Gastrocnemius medialis (tissue), 4 donors: Measurements from ENCODE around the gene ANO3.

ENCODE experiments used
- CTCF ChIP-seq, 5 experiments: fragments of 450-650 bp in 3 of 5; fragments of 200-600 bp in 2 of 5; sonication (generic) in 2 of 5; IDR thresholded peaks in 4 of 5; conservative IDR thresholded peaks in 1 of 5; 1 replicate in 4 of 5; 2 replicates in 1 of 5; pipeline ENCODE4 v1.5.1; 2016 to 2019; ENCODE audit warnings: antibody characterized with exemption in 5 of 5, mild to moderate bottlenecking in 3 of 5, moderate library complexity in 3 of 5
- POLR2A ChIP-seq, 2 donors: fragments of 450-650 bp; IDR thresholded peaks; one replicate each; pipeline ENCODE4 v1.6.1; 2017; ENCODE audit warnings: antibody characterized with exemption in 2 of 2, mild to moderate bottlenecking in 2 of 2, moderate library complexity in 2 of 2

- no peak for TF ChIP-seq CTCF (IDR thresholded peaks at IDR 0.05 in 4 of 5, conservative IDR thresholded peaks at IDR 0.05 in 1 of 5)
- no peak for TF ChIP-seq POLR2A (IDR thresholded peaks at IDR 0.05)
These were observed 207.6 kb downstream of the ANO3 start for GRCh38 chr11:26539517-26539916.
